Activated CD4-positive, alpha-beta T cell treated with anti-CD3 and anti-CD28 coated beads, Interleukin-2, amount 50 U/mL, for 48 hours (primary cell): ENCODE measurements around the gene OR52E5.
A peak's percentile ranks its signal among the peaks of the same experiment; 100 is the strongest.

Experiments
- DNase-seq, 2 experiments: peaks; one replicate each; pipeline ENCODE4 v3.0.0-alpha.2; 2020

The OR52E5 gene

DNA sequence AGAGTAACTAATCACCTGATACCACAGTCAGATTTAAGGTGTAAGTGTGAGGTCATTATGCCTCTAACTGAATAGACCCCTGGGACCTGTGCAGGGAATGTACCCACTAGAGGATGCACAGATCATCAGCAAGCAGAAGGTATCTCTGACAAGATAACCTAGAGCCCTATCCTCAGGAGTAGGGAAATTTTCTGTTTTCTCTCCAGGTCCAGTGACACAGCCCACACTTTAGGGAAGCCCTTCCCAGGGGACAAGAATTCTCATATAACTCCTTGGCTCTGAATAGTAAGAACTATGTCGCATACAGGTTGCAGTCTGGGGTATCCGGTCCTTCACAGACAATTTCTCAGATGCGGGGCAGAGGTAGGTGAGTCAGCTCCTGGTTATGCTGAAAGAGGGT is at the start of gene OR52E5:
OR52E5 (plus strand) TSS at position 301 of the 400 bp plus-strand sequence. CDS start 7,569 bp downstream, outside the sequence.
- no peak for DNase-seq

DNA sequence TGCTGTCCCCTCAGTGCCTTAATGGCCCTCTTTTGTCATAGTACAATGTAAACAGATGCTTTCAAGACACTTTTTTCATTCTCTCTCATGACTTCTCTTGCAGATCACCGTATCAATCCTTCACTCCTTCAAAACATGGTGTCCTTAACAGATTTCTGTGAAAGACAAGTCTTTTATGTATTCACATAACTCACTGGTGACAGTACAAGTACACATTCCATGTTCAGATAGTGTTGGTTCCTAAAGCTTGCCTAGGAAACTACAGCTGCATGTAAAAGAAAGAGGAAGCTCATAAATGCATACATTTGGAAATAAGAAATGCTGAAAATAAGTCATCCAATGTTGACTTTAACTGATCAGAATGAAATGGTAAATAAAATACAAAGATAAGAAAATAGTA is 46.3 kb upstream of the OR52E5 start:
- no peak for DNase-seq

DNA sequence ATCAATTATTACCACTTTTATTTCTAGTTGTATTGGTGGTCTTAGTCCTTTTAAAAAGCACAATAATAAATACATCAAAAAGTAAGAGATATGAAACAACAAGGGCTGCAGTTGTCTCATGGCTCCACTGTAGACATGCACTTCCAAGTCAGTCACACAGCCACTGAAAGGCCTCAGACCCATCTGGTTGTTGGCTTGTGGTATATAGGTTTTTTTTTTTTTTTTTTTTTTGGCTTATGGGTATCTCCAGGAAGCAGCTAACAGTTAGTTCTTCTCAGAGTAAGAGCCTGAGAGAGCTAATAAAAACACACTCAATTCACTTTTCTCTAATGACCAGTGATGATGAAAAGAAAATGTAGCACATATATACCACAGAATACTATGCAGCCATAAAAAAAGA is 45.3 kb upstream of the OR52E5 start:
- no peak for DNase-seq

DNA sequence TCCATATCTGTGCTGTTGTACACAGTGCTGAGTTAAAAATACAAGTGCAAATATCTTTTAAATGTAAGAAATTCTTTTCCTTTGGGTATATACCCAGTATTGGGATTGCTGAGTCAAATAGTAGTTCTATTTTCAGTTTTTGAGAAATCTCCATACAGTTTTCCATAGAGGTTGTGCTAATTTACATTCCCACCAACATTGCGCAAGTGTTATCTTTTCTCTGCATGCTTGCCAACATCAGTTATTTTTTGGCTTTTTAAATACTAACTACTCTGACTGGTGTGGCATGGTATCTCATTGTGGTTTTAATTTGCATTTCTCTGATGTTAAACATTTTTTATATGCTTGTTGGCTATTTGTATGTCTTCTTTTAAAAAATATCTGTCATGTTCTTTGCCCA is 42.0 kb upstream of the OR52E5 start:
- no peak for DNase-seq

DNA sequence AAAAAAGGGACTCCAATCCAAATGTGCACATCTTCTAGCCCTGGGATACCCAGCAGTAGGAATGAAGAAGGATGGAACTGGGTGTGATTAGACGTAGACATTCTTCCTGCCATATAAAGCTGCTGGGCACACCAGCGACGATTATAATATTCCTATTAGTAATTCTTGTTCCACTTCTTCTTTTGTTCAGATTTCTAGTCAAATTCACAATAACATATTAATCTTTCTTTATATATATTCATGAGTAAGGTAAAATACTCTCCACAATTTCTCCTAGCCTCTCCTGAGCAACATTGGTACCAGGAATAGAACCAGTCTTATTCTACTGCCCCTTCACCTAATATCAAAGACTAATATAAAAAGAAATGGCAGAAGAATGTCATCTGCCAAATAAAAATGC is 35.4 kb upstream of the OR52E5 start, which contains the start of gene OR52E8:
OR52E8 (minus strand) TSS at position 101 of the 400 bp plus-strand sequence; CDS start at position 101, 0 bp downstream.
- DNase-seq: no peak

DNA sequence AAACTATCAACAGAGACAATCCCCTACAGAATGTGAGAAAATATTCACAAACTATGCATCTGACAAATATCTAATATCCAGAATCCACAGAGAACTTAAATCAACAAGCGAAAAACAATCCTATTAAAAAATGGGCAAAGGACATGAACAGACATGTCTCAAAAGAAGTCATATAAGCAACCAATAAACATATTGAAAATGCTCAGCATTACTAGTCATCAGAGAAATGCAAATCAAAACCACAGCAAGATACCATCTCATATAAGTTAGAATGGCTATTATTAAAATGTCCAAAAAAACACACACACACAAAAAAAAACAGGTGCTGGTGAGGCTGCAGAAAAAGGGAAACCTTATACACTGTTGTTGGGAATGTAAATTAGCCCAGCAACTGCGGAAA is 27.2 kb upstream of the OR52E5 start:
- DNase-seq: no peak

DNA sequence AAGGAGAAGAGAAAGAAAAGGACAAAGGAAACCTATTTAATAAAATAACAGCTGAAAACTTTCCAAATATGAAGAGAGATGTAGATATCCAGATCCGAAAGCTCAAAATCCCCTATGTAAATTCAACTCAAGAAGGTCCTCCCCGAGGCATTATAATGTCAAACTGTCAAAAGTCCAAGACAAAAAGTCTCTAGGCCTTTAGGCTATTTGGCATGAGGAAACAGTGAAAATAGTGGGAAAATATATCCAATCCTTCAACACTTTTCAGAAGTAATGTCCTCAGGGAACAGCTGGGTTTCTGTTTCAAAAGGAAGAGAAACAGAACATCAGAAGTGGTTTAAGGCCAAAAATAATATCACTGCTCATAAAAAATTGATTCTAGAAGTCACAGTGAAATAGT is 14.4 kb upstream of the OR52E5 start:
- DNase-seq: no peak

DNA sequence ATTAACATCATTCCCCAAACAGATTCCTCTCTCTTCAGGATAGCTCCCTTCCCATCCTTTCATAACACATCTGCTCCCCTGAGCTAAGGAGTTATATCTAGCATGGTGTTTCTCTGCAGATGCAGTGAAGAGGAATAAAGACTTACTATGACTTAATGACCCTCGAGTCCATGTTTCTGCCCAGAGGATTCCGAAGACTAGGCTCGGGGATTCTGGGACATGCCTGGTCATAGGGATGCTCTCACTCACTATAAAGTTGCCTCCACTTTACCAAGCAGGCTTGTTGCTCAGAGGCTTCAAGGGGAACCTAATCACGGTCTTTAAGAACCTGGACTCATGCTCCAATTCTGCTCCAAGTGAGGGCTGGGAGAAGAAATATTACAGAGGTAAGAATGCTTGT is 12.7 kb upstream of the OR52E5 start, which contains the start of gene OR52E4:
OR52E4 (plus strand) TSS at position 301 of the 400 bp plus-strand sequence. CDS start 3,664 bp downstream, outside the sequence.
- DNase-seq: no peak

DNA sequence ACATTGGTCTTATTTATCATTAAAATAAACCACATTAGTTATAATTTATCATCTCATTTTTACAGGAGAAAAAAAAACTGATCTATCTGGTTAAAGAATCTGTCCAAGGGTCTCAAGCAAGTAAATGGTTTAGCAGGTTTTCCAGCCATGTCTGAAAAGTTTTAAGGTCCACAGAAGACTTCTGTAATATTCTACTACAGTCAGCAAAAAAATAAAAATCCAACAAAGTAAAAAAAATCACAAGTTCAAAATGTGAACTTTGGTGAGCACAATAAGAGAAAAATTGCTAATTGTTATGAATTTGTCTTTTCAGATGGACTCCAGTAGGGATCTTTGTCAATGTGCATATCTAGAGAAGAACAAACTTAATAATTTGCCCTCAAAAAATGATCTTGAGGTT is 11.3 kb upstream of the OR52E5 start:
- DNase-seq: no peak

DNA sequence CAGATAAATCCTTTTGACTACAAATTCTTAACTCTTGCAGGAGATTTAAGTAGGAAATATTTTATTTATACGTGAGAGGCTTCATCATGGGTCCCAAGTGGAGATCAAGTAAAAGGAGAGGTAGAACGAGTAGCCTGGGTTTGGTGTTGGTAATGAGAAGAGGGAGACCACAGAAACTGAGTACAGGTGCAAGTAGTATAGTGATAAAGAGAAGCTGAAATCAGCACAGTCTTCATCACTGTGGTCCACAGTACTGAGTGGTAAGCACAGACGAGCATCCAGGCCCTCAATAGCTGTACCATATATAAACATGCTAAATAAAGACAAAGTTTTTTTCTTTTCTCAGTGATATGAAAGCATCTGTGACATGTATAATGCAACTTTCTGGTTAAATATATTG is 5.8 kb upstream of the OR52E5 start:
- DNase-seq: no peak

DNA sequence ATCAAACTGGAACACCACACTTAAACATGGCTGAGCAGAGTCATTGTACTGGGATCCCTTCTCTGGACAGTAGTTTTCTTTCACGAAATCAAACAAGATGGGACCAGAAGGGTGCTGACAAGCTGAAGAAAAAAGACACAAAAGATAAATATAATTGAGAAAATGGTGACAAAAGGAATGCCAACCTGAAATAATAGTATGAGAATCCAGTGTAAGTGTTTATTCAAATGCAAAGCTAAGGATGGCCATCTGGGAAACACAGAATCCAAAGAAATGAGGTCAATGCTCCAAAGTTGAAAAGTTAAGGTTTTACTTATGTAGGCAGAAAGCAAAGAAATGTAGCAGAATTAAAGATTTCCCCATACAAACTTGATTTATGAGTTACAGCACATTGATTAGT is 5.3 kb upstream of the OR52E5 start:
- no peak for DNase-seq

DNA sequence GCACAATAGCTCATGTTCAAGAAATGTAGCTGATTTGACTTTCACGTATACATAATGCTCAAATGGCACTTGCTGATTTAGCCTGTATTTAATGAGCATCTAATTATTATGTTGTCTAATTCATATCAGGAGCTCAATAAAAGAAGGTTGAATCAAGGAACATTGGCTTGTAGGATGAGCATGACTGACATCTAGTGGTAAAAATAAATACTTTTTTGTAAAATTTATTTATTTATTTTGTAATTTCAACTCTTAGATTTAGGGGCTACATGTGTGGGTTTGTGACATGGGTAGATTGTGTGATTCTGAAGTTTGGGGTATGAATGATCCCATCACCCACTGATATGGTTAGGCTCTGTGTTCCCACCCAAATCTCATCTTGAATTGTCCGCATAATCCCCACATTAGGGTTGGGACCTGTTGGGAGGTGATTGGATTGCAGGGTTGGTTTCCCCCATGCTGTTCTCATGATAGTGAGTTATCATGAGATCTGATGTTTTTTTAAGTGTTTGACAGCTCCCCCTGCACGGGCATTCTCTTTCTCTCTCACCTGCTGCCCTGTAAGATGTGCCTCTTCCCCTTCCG is 1.7 kb upstream of the OR52E5 start:
- no peak for DNase-seq

DNA sequence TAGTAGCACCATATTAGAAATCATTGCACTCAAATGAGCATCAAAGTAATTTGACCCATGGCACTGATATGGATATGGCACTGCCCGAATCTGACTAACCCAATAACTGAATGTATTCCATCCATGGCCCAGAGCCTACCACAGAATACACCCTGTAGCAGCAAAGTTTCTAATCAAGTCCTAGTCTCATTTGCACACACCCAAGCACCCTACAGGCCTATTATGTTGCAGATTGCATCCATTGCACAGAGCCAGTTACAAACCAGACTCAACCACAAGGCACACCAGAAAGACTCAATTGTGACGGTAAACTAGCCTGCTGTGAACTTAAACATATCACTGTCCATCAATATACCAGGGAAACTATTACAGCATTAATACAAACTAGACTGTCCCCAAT is 6.5 kb downstream of the OR52E5 start:
- no peak for DNase-seq

DNA sequence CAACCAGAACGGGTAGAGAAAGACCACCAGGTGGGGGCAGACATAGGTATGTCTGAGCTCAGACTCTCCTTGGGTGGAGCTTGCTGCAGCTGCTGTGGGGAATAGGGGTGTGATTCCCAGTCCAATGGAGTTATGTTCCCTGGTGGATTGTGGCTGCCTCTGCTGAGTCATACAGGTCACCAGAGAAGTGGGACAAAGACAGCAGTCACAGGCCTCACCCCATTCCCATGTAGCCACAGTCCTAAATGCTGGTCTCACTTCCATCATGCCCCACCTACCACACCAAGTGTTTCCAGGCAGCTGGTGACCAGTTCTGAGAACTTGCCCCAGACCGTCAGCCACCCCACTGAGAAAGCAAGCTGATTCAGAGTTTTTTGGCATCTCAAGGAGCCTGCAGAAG is 17.5 kb downstream of the OR52E5 start:
- DNase-seq: no peak

DNA sequence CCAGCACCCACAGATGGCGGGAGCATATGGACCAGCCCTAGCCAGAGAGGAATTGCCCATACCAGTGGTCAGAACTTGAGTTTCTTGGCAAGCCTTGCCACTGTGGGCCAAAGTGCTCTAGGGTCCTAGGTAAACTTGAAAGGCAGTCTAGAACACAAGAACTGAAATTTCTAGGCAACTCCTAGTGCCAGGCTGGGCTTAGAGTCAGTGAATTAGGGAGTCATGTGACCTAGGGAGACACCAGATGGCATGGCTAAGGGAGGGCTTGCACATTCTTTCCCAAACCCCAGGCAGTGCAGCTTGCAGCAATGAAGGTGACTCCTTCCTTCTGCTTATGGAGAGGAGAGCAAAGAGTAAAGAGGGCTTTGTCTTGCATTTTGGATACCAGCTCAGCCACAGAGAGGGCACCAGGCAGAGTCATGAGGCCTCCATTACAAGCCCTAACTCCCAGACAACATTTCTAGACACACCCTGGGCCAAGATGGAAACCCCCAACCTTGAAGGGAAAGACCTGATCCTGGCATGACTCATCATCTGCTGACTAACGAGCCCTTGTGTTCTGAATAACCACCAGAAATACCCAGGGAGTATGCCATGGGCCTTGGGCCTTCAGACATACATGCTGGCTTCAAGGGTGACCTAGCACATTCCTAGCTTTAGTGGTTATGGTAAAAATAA is 29.9 kb downstream of the OR52E5 start:
- DNase-seq: peak; percentile 9 to 28

DNA sequence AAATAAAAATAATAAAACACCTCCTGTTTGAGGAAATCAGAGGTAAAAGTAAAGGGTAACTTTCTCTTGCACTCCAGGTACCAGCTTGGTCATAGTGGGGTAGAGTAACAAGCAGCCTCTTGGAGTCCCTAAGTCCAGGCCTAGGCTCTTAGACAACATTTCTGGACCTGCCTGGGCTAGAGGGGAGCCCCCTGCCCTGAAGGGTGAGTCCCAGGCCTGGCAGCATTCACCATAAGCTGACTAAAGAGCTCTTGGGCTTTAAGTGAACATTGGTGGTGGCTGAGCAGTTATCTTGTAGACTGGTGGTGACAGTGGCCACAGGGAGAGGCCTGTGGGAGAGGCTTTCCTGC is 30.4 kb downstream of the OR52E5 start:
- DNase-seq: no peak

DNA sequence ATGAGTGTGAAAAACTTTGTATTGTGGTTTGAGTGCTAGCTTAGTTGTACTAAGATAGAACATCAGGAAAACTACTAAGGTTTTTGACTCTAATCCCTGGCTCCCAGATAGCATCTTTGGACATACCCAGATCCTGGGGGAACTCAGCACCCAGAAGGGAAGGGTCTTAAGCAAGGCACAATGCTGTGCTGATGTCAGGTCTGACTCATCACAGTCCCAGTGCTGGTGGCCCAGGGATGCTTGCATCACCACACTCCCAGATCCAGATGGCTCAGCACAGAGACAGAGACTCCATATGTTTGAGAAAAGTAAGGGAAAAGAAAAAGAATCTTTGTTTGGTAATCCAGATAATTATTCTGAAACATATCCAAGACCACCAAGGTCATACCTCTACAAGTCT is 30.8 kb downstream of the OR52E5 start:
- DNase-seq: no peak

DNA sequence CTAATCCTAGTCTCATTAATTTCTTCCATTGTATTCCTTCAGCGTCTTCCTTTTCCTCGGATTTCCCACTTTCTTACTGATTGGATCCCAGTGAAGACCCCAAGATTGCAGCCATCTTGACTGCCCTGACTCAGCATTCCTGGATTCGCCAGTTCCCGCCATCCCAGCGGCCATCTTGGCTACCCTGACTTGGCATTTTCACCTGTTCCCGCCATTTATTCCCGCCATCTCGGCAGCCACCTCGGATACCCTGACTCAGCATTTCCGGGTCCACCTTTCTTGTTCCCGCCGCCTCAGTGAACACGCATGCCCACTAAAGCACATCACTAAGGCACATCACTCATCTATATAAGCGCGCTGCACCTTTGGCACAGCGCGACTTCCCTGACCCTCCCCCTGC is 35.3 kb downstream of the OR52E5 start:
- DNase-seq: no peak

DNA sequence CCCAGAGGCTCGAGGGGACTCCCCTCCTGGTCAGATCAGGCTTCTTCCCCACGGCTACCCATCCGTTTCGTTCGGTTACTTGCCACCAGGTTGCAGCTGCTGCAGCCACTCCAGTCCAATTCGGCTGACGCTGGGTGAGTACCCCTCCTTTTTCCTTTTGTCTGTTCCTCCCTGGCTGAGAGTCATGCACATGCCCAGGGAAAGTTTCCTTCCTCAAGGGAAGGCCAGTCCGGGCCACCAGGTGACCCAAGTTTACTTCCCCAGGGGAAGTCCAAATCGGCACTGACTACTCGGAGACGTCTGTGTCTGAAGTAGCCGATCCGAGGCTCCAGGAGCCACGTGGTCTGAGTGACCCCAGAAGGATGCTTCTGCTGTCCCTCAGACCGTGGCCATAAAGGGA is 35.8 kb downstream of the OR52E5 start:
- no peak for DNase-seq

DNA sequence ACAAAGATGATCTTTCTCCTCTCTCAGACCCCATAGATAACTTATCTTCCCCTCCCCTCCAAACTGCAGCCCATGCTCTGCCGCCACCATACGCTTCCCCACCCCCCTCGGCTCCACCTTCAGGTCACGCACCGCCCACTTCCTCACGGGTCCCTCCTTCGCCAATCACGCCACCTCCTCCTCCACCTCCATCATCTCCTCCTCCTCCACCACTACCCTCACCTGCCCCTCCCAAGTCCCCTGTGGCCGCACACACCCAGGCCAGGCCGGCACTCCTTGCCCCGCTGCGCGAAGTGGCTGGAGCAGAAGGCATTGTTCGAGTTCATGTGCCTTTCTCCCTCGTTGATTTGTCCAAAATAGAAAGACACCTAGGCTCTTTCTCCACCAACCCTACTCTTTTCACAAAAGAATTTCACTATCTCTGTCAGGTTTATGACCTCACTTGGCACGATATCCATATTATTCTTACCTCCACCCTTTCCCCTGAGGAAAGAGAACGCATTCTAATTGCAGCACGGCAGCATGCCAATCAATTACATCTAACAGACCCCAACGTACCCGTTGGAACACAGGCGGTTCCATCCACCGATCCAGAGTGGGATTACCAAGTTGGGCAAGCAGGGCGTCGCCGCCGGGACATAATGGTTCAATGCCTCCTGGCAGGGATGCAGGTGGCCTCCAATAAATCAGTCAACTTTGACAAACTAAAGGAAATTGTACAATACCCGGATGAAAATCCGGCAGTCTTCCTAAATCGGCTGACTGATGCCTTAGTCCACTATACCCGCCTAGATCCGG is 36.8 kb downstream of the OR52E5 start:
- no peak for DNase-seq

DNA sequence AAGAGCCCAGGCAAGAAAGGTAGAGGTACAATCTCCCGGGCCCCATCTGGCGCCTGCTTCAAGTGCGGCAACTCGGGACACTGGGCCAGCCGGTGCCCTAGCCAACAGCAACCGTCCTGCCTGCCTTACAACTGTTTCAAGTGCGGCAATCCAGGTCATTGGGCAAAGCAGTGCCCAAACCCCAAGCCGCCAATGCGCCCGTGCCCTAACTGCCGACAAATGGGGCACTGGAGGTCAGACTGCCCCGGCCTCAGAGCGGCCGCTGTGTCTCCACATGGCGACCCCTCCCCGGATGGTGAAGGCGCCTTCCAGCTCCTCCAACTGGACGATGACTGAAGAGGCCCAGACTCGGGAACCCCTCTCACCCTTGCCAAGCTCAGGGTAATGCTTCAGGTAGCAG is 37.6 kb downstream of the OR52E5 start:
- no peak for DNase-seq

DNA sequence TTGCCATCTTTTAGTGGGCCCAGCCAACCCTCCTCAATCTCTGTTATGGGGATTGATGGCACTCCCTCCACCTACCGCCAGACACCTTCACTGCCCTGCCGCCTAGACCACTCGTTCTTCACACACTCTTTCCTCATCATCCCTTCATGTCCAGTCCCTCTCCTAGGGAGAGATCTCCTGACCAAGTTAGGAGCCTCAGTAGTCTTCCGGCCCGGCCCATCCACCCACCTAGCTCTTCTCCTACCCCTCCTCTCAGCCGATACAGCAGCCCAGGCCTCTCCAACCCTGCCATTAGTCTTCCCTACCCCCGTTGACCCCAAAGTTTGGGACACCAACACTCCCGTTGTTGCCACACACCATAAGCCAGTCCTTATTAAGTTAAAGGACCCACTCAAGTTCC is 38.1 kb downstream of the OR52E5 start:
- no peak for DNase-seq

DNA sequence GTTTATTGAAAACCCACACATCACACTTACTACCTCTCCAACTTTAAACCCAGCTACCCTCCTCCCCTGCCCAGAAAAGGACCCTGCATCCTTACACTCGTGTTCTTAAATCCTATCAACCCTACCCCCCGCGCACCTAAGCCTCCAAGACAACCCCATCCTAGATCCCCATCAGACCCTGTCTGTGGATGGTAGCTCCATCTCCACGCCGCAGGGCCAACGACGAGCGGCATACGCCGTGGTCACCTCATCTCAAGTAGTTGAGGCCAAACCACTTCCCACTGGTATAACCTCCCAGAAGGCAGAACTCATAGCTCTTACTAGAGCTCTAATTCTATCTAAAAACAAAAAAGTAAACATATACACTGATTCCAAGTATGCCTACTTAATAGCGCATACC is 39.7 kb downstream of the OR52E5 start:
- DNase-seq: no peak

DNA sequence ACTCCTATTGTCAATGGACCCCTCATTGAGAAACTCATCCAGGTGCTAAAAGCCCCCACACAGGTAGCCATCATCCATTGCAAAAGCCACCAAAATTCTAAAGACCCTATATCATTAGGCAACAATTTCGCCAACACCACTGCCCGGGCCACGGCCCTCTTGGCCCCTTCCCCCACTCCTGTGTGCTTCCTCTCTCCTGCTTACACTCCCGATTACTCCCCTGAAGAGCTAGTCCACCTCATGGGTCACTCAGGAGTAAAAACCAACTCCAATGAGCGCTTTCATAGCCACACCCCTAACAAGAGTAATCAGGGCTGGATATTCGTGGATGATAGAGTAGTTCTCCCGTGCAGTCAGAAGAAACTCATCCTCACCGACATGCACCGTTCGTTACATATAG is 40.1 kb downstream of the OR52E5 start:
- DNase-seq: no peak
